HEK293 (cell line): ENCODE data around the gene FAM83E.

ENCODE experiments used
- BCL11A ChIP-seq: fragments of 450-650 bp; formaldehyde crosslinking; IDR thresholded peaks from 2 replicates; pipeline ENCODE4 v1.5.1; 2016; ENCODE audit warnings: low read depth, missing biosample characterization, missing genetic modification characterization
- EGR2 ChIP-seq: fragments of 450-650 bp; formaldehyde crosslinking; IDR thresholded peaks from 2 replicates; pipeline ENCODE4 v1.5.1; 2016; ENCODE audit warnings: low read depth, missing biosample characterization, missing genetic modification characterization
- FEZF1 ChIP-seq: fragments of 450-650 bp; formaldehyde crosslinking; IDR thresholded peaks from 2 replicates; pipeline ENCODE4 v1.5.1; 2016; ENCODE audit warnings: missing biosample characterization, missing genetic modification characterization
- GLIS1 ChIP-seq: fragments of 450-650 bp; formaldehyde crosslinking; IDR thresholded peaks from 2 replicates; pipeline ENCODE4 v1.5.1; 2016; ENCODE audit warnings: missing biosample characterization, missing genetic modification characterization
- HOXD13 ChIP-seq: sonication (generic); formaldehyde crosslinking; IDR thresholded peaks from 2 replicates; pipeline ENCODE4 v1.8.0; 2022; ENCODE audit warnings: missing genetic modification reagents, borderline replicate concordance
- IKZF3 ChIP-seq: fragments of 450-650 bp; IDR thresholded peaks from 2 replicates; pipeline ENCODE4 v1.5.0; 2018; ENCODE audit warnings: missing biosample characterization, mild to moderate bottlenecking, missing genetic modification characterization, moderate library complexity
- KLF9 ChIP-seq: fragments of 450-650 bp; formaldehyde crosslinking; IDR thresholded peaks from 2 replicates; pipeline ENCODE4 v1.5.1; 2016; ENCODE audit warnings: missing biosample characterization, missing genetic modification characterization, low read depth
- MZF1 ChIP-seq: fragments of 450-650 bp; formaldehyde crosslinking; IDR thresholded peaks from 2 replicates; pipeline ENCODE4 v1.5.1; 2017; ENCODE audit warnings: missing biosample characterization, missing genetic modification characterization, borderline replicate concordance
- SP2 ChIP-seq: fragments of 450-650 bp; formaldehyde crosslinking; IDR thresholded peaks from 2 replicates; pipeline ENCODE4 v1.5.1; 2016; ENCODE audit warnings: missing biosample characterization, missing genetic modification characterization
- TCF7L2 ChIP-seq: IDR thresholded peaks from 2 replicates; pipeline ENCODE4 v1.6.1; 2011; ENCODE audit warnings: low read depth, mild to moderate bottlenecking, inconsistent platforms, low read length, moderate library complexity, borderline replicate concordance
- TRIM28 ChIP-seq: IDR thresholded peaks from 2 replicates; pipeline ENCODE4 v1.6.1; 2011; ENCODE audit warnings: low read length, control low read depth, borderline replicate concordance
- ZBTB1 ChIP-seq: fragments of 450-650 bp; formaldehyde crosslinking; IDR thresholded peaks from 2 replicates; pipeline ENCODE4 v1.5.1; 2016; ENCODE audit warnings: missing biosample characterization, missing genetic modification characterization
- ZNF16 ChIP-seq: fragments of 450-650 bp; formaldehyde crosslinking; IDR thresholded peaks from 2 replicates; pipeline ENCODE4 v1.5.1; 2016; ENCODE audit warnings: low read depth, missing biosample characterization, missing genetic modification characterization
- ZNF248 ChIP-seq: fragments of 450-650 bp; formaldehyde crosslinking; IDR thresholded peaks from 2 replicates; pipeline ENCODE4 v1.5.1; 2017; ENCODE audit warnings: missing biosample characterization, missing genetic modification characterization
- ZNF501 ChIP-seq: fragments of 450-650 bp; formaldehyde crosslinking; IDR thresholded peaks from 2 replicates; pipeline ENCODE4 v1.5.1; 2016; ENCODE audit warnings: missing biosample characterization, missing genetic modification characterization
- ZNF530 ChIP-seq: fragments of 450-650 bp; formaldehyde crosslinking; IDR thresholded peaks from 2 replicates; pipeline ENCODE4 v1.5.1; 2016; ENCODE audit warnings: low read depth, missing biosample characterization, missing genetic modification characterization
- ZNF610 ChIP-seq: fragments of 450-650 bp; formaldehyde crosslinking; IDR thresholded peaks from 2 replicates; pipeline ENCODE4 v1.5.1; 2016; ENCODE audit warnings: missing biosample characterization, missing genetic modification characterization, borderline replicate concordance
- ZNF623 ChIP-seq: fragments of 450-650 bp; formaldehyde crosslinking; IDR thresholded peaks from 2 replicates; pipeline ENCODE4 v1.5.1; 2016; ENCODE audit warnings: missing biosample characterization, missing genetic modification characterization
- ZNF664 ChIP-seq: fragments of 450-650 bp; formaldehyde crosslinking; IDR thresholded peaks from 2 replicates; pipeline ENCODE4 v1.5.1; 2016; ENCODE audit warnings: missing biosample characterization, missing genetic modification characterization
- ZNF830 ChIP-seq: fragments of 450-650 bp; IDR thresholded peaks from 2 replicates; pipeline ENCODE4 v1.5.0; 2018; ENCODE audit warnings: missing biosample characterization, missing genetic modification characterization, low read depth, mild to moderate bottlenecking, moderate library complexity
- TF ChIP-seq, protein P1 (sequence below): fragments of 450-650 bp; formaldehyde crosslinking; IDR thresholded peaks from 2 replicates; pipeline ENCODE4 v1.5.1; 2017; ENCODE audit warnings: missing biosample characterization, missing genetic modification characterization
- TF ChIP-seq, protein P2 (sequence below): sonication (generic); formaldehyde crosslinking; IDR thresholded peaks from 2 replicates; pipeline ENCODE4 v1.8.1; 2022; ENCODE audit warnings: mild to moderate bottlenecking, moderate library complexity, missing genetic modification reagents
- TF ChIP-seq, protein P3 (sequence below): fragments of 450-650 bp; formaldehyde crosslinking; IDR thresholded peaks from 2 replicates; pipeline ENCODE4 v1.5.1; 2016; ENCODE audit warnings: missing biosample characterization, missing genetic modification characterization
- TF ChIP-seq, protein P4 (sequence below): fragments of 450-650 bp; formaldehyde crosslinking; IDR thresholded peaks from 2 replicates; pipeline ENCODE4 v1.5.1; 2016; ENCODE audit warnings: missing biosample characterization, missing genetic modification characterization
- TF ChIP-seq, protein P5 (sequence below): fragments of 450-650 bp; formaldehyde crosslinking; IDR thresholded peaks from 2 replicates; pipeline ENCODE4 v1.5.1; 2016; ENCODE audit warnings: missing biosample characterization, missing genetic modification characterization
- TF ChIP-seq, protein P6 (sequence below): fragments of 450-650 bp; formaldehyde crosslinking; IDR thresholded peaks from 2 replicates; pipeline ENCODE4 v1.5.1; 2016; ENCODE audit warnings: missing biosample characterization, missing genetic modification characterization
- TF ChIP-seq, protein P7 (sequence below): fragments of 450-650 bp; formaldehyde crosslinking; IDR thresholded peaks from 2 replicates; pipeline ENCODE4 v1.5.1; 2016; ENCODE audit warnings: missing biosample characterization, missing genetic modification characterization
- TF ChIP-seq, protein P8 (sequence below): fragments of 450-650 bp; formaldehyde crosslinking; IDR thresholded peaks from 2 replicates; pipeline ENCODE4 v1.5.1; 2016; ENCODE audit warnings: missing biosample characterization, missing genetic modification characterization

Gene FAM83E

DNA sequence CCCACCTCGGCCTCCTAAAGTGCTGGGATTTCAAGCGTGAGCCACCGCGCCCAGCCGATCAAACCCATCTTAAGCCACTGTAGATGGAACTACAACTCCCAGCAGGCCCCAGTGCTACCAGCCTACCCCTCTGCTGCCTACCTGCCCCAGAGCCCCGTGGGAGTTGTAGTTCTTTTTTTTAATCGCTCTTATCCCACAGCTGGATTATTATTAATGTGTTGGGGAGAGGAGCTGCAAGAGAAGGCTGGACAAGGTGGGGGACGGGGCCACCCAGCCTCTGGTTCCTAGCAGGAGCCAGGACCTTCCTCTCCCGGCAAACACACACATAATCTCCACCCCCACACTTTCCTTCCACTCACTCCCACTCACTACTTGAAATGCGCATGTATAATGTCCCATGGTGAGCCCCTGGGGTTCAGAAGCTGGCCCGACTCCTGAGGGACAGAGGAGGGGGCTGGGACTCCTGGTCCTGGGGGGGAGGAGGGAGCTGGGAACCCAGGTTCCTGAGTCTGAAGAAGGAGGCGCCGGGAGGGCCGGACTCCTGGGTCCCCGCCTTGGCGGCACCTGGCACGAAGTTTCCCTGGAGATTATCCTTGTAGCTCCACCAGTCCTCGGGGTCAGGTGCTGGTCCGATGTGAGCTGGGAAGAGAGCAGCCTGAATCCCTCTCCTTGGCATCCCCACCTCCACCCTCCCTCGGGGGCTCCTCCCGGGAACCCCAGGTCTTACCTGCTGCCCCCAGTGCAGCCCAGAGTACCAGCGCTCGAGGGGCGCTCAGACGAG, 30.2 kb upstream of the FAM83E start (continued):
- TF ChIP-seq, protein P1, sequence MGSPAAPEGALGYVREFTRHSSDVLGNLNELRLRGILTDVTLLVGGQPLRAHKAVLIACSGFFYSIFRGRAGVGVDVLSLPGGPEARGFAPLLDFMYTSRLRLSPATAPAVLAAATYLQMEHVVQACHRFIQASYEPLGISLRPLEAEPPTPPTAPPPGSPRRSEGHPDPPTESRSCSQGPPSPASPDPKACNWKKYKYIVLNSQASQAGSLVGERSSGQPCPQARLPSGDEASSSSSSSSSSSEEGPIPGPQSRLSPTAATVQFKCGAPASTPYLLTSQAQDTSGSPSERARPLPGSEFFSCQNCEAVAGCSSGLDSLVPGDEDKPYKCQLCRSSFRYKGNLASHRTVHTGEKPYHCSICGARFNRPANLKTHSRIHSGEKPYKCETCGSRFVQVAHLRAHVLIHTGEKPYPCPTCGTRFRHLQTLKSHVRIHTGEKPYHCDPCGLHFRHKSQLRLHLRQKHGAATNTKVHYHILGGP = no peak
- TF ChIP-seq MZF1 (tag by site-specific recombination) (no peak), ZNF248 (tag by site-specific recombination) (no peak), ZNF530 (tag by site-specific recombination) (no peak), ZNF830 (tag by site-specific recombination) (no peak), ZNF610 (tag by site-specific recombination) (no peak), ZNF501 (tag by site-specific recombination) (no peak), FEZF1 (tag by site-specific recombination) (no peak), ZNF664 (tag by site-specific recombination) (no peak), GLIS1 (tag by site-specific recombination) (peak; percentile 72), IKZF3 (tag by site-specific recombination) (no peak), SP2 (tag by site-specific recombination) (no peak; the same call in 1 of the 2 replicates), ZBTB1 (no peak), TCF7L2 (no peak), EGR2 (tag by site-specific recombination) (peak; percentile 83), ZNF623 (no peak), BCL11A (tag by site-specific recombination) (peak; percentile 25; the same call in 1 of the 2 replicates), ZNF16 (tag by site-specific recombination) (no peak), HOXD13 (CRISPR knock-in tag) (no peak), KLF9 (no peak), TRIM28 (no peak)
- TF ChIP-seq, protein P2, sequence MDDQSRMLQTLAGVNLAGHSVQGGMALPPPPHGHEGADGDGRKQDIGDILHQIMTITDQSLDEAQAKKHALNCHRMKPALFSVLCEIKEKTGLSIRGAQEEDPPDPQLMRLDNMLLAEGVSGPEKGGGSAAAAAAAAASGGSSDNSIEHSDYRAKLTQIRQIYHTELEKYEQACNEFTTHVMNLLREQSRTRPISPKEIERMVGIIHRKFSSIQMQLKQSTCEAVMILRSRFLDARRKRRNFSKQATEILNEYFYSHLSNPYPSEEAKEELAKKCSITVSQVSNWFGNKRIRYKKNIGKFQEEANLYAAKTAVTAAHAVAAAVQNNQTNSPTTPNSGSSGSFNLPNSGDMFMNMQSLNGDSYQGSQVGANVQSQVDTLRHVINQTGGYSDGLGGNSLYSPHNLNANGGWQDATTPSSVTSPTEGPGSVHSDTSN (CRISPR knock-in tag) = no peak
- TF ChIP-seq, protein P3, sequence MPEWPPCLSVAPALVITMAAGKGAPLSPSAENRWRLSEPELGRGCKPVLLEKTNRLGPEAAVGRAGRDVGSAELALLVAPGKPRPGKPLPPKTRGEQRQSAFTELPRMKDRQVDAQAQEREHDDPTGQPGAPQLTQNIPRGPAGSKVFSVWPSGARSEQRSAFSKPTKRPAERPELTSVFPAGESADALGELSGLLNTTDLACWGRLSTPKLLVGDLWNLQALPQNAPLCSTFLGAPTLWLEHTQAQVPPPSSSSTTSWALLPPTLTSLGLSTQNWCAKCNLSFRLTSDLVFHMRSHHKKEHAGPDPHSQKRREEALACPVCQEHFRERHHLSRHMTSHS (tag by site-specific recombination) = no peak
- TF ChIP-seq, protein P4, sequence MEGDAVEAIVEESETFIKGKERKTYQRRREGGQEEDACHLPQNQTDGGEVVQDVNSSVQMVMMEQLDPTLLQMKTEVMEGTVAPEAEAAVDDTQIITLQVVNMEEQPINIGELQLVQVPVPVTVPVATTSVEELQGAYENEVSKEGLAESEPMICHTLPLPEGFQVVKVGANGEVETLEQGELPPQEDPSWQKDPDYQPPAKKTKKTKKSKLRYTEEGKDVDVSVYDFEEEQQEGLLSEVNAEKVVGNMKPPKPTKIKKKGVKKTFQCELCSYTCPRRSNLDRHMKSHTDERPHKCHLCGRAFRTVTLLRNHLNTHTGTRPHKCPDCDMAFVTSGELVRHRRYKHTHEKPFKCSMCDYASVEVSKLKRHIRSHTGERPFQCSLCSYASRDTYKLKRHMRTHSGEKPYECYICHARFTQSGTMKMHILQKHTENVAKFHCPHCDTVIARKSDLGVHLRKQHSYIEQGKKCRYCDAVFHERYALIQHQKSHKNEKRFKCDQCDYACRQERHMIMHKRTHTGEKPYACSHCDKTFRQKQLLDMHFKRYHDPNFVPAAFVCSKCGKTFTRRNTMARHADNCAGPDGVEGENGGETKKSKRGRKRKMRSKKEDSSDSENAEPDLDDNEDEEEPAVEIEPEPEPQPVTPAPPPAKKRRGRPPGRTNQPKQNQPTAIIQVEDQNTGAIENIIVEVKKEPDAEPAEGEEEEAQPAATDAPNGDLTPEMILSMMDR (tag by site-specific recombination) = no peak
- TF ChIP-seq, protein P5, sequence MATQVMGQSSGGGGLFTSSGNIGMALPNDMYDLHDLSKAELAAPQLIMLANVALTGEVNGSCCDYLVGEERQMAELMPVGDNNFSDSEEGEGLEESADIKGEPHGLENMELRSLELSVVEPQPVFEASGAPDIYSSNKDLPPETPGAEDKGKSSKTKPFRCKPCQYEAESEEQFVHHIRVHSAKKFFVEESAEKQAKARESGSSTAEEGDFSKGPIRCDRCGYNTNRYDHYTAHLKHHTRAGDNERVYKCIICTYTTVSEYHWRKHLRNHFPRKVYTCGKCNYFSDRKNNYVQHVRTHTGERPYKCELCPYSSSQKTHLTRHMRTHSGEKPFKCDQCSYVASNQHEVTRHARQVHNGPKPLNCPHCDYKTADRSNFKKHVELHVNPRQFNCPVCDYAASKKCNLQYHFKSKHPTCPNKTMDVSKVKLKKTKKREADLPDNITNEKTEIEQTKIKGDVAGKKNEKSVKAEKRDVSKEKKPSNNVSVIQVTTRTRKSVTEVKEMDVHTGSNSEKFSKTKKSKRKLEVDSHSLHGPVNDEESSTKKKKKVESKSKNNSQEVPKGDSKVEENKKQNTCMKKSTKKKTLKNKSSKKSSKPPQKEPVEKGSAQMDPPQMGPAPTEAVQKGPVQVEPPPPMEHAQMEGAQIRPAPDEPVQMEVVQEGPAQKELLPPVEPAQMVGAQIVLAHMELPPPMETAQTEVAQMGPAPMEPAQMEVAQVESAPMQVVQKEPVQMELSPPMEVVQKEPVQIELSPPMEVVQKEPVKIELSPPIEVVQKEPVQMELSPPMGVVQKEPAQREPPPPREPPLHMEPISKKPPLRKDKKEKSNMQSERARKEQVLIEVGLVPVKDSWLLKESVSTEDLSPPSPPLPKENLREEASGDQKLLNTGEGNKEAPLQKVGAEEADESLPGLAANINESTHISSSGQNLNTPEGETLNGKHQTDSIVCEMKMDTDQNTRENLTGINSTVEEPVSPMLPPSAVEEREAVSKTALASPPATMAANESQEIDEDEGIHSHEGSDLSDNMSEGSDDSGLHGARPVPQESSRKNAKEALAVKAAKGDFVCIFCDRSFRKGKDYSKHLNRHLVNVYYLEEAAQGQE (tag by site-specific recombination) = no peak
- TF ChIP-seq, protein P6, sequence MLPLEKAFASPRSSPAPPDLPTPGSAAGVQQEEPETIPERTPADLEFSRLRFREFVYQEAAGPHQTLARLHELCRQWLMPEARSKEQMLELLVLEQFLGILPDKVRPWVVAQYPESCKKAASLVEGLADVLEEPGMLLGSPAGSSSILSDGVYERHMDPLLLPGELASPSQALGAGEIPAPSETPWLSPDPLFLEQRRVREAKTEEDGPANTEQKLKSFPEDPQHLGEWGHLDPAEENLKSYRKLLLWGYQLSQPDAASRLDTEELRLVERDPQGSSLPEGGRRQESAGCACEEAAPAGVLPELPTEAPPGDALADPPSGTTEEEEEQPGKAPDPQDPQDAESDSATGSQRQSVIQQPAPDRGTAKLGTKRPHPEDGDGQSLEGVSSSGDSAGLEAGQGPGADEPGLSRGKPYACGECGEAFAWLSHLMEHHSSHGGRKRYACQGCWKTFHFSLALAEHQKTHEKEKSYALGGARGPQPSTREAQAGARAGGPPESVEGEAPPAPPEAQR (tag by site-specific recombination) = no peak
- TF ChIP-seq, protein P7, sequence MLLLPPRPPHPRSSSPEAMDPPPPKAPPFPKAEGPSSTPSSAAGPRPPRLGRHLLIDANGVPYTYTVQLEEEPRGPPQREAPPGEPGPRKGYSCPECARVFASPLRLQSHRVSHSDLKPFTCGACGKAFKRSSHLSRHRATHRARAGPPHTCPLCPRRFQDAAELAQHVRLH (tag by site-specific recombination) = peak; percentile 99
- TF ChIP-seq, protein P8, sequence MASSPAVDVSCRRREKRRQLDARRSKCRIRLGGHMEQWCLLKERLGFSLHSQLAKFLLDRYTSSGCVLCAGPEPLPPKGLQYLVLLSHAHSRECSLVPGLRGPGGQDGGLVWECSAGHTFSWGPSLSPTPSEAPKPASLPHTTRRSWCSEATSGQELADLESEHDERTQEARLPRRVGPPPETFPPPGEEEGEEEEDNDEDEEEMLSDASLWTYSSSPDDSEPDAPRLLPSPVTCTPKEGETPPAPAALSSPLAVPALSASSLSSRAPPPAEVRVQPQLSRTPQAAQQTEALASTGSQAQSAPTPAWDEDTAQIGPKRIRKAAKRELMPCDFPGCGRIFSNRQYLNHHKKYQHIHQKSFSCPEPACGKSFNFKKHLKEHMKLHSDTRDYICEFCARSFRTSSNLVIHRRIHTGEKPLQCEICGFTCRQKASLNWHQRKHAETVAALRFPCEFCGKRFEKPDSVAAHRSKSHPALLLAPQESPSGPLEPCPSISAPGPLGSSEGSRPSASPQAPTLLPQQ (tag by site-specific recombination) = no peak
